Hypothalamus (tissue), 51 donors: ENCODE results near the gene DCAF10.
"Not testable (repeated sequence)": the region's sequence is repeated elsewhere in the genome, so short reads cannot be mapped to it uniquely, and the experiment has no call there.

Source experiments
- DNase-seq, 51 donors: peaks; one replicate each; lab custom pipeline; 2025; lab: John Stamatoyannopoulos, UW

DCAF10 gene

GRCh38 chr9:37859043-37859442 is 58.4 kb downstream of the DCAF10 start:
- no peak for DNase-seq

GRCh38 chr9:37862530-37862929 is 61.9 kb downstream of the DCAF10 start:
- DNase-seq: no peak

DNA sequence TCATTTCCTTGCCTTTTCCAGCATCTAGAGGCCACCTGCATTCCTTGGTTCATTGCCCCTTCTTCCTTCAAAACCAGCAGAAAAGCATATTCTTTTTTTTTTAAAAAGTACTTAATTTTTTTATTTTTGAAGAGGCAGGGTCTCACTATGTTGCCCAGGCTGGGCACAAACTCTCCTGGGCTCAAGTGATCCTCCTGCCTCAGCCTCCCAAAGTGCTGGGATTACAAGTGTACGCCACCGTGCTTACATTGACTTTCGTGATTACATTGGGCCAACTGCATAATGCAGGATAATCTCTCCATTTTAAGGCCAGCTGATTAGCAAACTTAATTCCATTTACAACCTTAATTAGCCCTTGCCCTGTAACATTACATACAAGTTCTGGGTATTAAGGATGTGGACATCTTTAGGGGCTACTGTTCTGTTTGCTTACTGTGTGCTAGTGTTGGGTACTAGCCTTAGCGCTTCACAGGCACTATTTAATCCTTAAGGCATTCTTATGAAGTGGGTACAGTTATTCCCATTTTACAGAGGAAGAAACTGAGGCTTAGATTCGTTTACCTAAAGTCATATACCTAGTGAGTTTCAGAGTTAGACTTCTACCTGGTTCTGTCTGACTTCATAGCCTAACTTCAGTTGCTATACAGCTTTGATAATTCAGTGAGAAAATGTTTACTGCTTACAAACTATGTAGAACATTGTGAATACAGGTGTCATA is 69.6 kb downstream of the DCAF10 start:
- DNase-seq: no peak

DNA sequence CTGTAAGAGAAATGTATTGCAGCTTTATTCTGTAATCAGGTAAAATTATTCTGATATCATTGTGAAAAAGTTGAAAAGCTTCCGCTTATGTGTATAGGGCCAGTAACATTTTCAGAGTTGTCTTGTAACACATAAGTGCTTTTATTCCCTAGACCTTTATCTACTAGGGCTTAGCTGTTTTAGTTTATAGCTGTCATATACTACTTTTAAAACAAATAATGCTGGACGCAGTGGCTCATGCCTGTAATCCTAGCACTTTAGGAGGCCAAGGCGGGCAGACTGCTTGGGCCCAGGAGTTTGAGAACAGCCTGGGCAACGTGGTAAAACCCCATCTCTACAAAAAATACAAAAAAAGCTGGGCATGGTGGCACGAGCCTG is 70.2 kb downstream of the DCAF10 start:
- DNase-seq: no peak

DNA sequence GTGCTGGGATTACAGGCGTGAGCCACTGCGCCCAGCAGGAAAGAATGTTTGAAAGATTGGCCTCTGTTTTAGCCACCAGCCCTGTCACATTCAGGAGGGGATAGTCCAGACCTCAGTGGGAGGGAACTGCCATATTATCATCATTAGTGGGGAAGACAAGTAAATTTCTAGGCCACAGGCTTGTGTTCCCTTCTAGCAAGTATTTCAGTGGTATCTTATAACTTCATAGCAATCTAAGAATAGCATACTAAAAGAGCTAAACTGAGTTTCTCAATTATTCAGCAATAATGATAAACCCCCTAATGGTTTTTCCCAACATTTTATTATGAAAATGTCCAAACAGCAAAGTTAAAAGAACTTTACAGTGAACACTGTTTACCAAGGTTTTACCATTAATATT is 73.4 kb downstream of the DCAF10 start:
- no peak for DNase-seq

- DNase-seq: no peak
Observed at GRCh38 chr9:37876376-37876775, 75.8 kb downstream of the DCAF10 start.

GRCh38 chr9:37880916-37881479 is 80.4 kb downstream of the DCAF10 start:
- DNase-seq: no peak

GRCh38 chr9:37887977-37888583 is 87.5 kb downstream of the DCAF10 start:
- not testable (repeated sequence) for DNase-seq

DNA sequence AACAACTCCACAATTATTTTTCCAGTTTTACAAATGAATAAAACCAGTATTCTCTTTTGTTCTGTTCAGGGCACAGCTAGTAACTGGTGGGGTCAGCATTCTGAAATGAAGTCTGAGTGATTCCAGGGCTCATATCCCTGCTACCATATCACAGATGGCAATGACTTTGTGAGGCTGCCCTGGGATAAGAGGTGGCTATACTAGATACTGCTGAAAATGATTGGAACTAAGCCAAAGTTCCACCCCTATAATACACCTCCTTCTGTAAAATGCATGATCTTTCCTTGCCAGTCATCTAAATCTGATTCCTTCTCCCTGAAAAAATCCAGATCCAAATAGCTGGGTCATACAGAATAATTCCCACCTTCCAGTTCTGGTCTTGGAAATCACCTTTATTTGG is 88.9 kb downstream of the DCAF10 start:
- DNase-seq: no peak

GRCh38 chr9:37891042-37891441 is 90.4 kb downstream of the DCAF10 start:
- DNase-seq: not testable (repeated sequence)

- DNase-seq: no peak
Observed at GRCh38 chr9:37892063-37892462, 91.5 kb downstream of the DCAF10 start.

GRCh38 chr9:37897665-37898064 is 97.1 kb downstream of the DCAF10 start:
- DNase-seq: no peak

- DNase-seq: no peak
Observed at GRCh38 chr9:37899041-37899440, 98.4 kb downstream of the DCAF10 start.

DNA sequence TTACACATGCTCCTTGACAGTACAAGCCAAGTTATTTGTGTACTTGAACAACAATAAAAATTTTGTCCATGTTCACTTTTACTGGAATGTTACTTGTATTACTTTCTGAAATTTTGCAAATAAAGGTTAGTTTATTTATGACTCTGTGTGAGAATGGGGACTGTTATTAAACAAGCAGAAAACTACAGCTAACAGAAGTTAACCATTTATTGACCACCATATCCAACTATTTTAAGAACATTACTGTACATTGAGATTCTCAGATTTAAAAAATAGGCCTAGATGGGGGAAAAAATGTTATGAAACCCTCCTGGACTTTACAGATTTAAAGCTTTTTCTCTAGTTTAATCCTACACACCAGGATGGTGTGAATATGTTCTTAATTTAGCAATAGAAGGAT is 101.5 kb downstream of the DCAF10 start:
- no peak for DNase-seq

DNA sequence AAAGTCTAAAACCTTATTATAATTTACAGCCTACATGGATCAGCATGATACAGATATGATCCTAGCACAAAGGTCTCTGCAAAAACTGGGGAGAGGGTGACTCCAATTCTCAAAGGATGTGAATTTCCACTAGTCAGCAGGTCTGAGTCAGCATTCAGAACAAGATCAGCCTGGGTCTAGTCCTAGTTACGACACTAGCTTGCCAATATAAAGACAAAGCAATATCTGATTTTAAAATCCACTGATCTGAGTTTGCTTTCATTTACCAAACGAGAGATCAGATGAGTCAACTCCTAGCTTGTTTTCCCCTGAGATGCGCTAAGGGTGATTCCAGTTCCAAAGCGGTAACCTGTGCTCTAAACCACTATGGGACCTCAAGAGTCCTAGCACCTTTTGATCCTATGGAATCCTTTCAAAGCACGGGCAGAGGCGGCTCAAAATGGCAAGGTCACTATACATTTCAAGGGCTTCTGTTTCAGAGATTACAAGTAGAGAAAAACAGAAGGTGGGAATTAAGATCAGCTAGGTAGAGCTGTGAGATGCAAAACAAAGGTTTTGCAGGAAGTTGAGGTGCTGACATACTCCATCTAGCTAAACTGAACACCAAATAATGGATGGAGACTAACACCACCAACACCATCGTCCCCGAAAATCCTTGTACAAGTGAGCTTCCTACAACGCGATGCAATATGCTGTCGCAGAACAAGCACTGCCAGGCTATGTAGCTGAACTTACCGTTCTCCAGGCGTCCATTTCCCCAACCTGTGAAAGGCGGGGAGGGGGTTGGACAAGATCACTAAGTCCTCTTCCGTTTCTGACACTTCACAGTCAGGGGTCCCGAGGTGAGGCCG is 102.4 kb downstream of the DCAF10 start:
- DNase-seq: no peak

DNA sequence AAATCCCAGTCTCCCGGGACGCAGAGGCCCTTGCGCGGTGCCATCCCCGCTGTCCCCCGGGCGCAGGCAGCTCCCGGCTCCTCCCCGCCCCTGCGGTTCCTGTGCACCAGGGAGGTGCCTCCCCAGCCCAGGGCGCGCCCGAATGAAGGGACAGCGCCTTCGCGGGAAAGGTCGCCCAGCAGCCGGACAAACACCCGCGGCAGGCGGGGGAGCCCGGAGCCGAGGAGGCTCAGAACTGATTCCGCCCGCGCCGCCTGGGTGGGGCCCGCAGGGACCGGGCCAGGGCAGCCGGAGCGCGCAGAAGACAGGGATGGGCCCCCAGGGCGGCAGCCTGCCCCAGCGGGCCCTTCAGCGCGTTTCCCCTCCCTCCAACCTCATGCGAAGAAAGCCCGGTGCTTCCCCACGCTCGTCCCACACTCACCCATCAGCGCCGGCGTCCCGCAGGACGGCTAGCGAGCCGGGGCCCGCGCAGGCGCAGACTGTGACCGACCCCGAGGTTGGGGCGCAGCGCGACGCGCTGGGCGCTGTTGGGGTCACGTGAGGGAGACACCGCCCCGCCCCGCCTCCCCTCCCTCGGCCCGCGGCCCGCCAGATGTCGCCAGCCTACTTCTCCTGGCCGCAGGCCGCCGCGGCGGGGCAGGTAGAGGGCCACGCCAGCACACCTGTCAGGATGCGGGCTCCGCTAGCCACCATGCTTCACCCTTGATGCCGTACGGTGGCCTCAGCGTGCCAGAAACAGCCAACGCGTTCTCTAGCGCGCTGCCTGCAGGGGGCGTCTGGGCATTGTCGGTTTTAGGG is 103.2 kb downstream of the DCAF10 start, which contains the start of gene SLC25A51:
SLC25A51 (minus strand) TSS at position 481 of the 798 bp plus-strand sequence. CDS start 15,577 bp downstream, outside the sequence.
- peak; percentile 47 to 97 (median 88) for DNase-seq

GRCh38 chr9:37904445-37905130 is 104.0 kb downstream of the DCAF10 start:
- DNase-seq: no peak

DNA sequence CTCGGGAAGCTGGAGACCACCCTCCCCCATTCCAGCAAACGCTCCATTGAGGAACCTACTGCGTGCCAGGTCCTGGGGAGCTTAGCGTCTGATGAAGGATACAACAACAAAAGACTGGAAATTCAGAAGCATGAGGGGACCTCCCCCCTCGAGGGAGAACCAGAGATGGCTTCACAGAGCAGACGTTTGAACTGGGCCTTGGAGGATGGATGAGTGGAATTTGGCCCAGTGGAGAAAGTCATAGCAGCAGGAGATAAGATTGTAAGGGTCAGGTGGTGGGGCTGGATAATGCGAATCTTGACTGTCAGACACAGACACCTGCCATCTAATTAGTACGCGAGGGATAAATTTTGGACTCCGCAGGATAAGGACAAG is 104.5 kb downstream of the DCAF10 start:
- no peak for DNase-seq

GRCh38 chr9:37905776-37906175 is 105.2 kb downstream of the DCAF10 start:
- no peak for DNase-seq
